ENCODE measurements around the gene CACNG3. TPM values are rescaled to one million over a fixed set of nuclear protein-coding genes. Genes with fewer than 3 reads are reported as not detected.
"Not testable (repeated sequence)": the region's sequence is repeated elsewhere in the genome, so short reads cannot be mapped to it uniquely, and the experiment has no call there.

Gene CACNG3
- total RNA-seq, 1 donor from 2014 or later, result not detected

- no peak for DNase-seq (ENCODE audit: low spot score)
- intact Hi-C loops (cut with DNase I), result no loop called here
- ATAC-seq, result no peak
Measured at GRCh38 chr16:24319126-24319814, 63.1 kb downstream of the CACNG3 start.

GRCh38 chr16:24322106-24322505 is 66.0 kb downstream of the CACNG3 start:
- DNase-seq (ENCODE audit: low spot score) (no peak), ATAC-seq (no peak)
- intact Hi-C loops (cut with DNase I), result no loop called here

DNA sequence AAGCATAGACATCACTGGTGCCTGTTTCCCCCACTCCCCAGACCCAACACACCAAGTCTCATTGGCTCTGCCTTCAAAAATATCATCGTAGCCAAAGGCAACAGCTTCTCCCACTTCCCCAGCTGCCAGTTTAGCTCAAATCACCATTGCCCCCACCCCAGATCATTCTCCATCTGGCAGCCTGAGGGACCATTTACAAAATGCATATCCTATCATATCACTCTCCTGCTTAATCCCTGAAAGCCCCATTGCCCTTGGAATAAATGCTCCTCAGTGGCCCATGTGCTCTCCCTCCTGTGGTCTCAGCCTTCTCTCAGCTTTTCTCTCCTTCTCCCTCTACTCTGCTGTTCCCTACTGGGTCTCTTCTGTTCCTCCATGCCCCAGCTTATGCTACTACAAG is 68.3 kb downstream of the CACNG3 start:
- intact Hi-C loops (cut with DNase I), result no loop called here
- no peak for ATAC-seq
- DNase-seq (ENCODE audit: low spot score), result no peak

DNA sequence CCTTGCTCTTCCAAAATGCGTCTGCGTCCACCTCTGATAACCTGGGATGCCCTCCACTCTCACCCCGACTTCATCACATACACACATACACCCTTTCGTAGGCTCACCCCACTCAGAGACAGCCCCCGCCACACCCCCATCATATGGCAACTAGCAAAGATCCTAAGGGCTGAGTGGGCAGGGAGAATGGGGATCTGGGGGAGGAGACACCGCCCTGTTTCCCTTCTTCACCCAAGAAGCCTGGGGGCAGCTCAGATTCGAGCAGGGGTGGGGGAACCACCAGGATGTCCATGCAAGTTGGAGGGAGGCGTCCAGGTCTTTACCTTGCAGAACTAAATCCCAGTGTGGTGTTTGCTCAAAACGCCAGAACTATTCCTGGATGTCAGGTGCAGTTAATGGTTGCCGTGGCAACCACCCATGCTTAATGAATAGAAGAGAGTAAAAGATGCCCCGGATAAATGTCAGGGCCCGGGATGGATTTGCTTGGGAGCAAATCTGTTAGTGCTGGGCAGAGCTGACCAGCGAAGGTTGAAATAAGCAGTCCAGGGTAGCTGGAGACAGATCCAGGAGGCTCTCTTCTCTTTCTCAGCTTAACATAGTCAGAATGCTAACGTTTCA is 72.8 kb downstream of the CACNG3 start:
- no peak for ATAC-seq
- intact Hi-C loops (cut with DNase I), result no loop called here
- no peak for DNase-seq (ENCODE audit: low spot score)

- DNase-seq (ENCODE audit: low spot score) (no peak), ATAC-seq (no peak)
- intact Hi-C loops (cut with DNase I), result no loop called here
Measured at GRCh38 chr16:24332178-24332577, 76.0 kb downstream of the CACNG3 start.

GRCh38 chr16:24332582-24333090 is 76.5 kb downstream of the CACNG3 start:
- intact Hi-C loops (cut with DNase I), result no loop called here
- no peak for ATAC-seq
- no peak for DNase-seq (ENCODE audit: low spot score)

DNA sequence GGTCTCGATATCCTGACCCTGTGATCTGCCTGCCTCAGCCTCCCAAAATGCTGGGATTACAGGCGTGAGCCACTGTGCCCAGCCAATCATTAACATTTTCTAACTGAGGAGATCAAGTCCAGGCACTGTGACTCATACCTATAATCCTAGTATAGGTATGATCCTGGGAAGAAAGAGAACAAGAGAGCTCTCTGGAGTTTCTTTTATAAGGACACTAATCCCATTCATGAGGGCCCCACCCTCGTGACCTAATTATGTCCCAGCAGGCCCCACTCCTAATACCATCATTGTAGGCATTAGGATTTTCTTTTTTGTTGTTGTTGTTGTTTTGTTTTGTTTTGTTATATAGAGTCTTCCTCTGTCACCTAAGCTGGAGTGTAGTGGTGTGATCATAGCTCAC is 80.4 kb downstream of the CACNG3 start:
- DNase-seq (ENCODE audit: low spot score) (no peak), ATAC-seq (no peak)
- intact Hi-C loops (cut with DNase I), result no loop called here

DNA sequence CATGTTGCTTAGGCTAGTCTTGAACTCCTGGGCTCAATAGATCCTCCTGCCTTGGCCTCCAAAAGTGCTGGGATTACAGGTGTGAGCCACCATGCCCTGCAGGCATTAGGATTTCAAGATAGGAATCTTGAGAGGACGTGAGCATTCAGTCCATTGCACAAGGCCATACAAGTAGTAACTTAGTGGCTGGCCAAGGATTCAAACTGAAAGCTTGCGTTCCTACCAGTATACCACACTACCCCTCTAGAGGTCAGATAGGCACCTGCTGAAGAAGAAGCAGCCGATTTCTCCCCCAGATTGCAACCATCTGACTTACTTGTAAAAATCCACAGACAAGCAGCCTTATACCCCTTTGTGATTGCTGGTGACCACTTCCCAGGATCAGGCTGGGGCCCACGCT is 80.9 kb downstream of the CACNG3 start:
- intact Hi-C loops (cut with DNase I), result no loop called here
- ATAC-seq, result no peak
- no peak for DNase-seq (ENCODE audit: low spot score)

DNA sequence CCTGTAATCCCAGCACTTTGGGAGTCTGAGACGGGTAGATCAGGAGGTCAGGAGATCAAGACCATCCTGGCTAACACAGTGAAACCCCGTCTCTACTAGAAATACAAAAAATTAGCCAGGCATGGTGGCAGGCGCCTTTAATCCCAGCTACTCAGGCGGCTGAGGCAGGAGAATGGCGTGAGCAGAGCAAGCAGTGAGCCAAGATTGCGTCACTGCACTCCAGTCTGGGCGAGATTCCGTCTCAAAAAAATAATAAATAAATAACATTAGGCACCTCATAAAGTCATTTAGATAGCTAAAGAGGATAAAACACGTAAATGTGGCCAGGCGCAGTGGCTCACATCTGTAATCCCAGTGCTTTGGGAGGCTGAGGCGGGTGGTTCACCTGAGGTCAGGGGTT is 87.7 kb downstream of the CACNG3 start:
- intact Hi-C loops (cut with DNase I); ATAC-seq; DNase-seq (ENCODE audit: low spot score): not testable (repeated sequence)

GRCh38 chr16:24344784-24345183 is 88.6 kb downstream of the CACNG3 start:
- no peak for DNase-seq (ENCODE audit: low spot score)
- no peak for ATAC-seq
- intact Hi-C loops (cut with DNase I), result no loop called here

DNA sequence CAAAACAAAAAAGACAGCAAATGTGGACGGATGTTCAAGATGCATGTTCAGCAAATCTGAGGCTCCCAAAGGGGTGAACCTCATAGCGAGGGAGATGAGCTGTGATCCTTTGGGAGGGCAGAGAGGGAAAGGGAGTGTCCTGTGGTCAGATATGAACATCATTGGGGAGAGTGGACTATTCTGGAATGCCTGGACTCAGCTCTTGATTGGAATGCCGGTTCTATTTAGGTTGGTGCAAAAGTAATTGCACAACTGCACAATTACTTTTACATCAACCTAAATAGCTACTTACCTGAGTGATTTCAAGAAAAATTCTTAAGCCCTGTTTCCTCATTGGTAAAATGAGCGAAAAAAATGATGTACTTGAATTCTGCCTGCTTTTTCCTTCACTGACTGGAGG is 89.6 kb downstream of the CACNG3 start:
- intact Hi-C loops (cut with DNase I), result no loop called here
- ATAC-seq (no peak), DNase-seq (ENCODE audit: low spot score) (no peak)

- DNase-seq (ENCODE audit: low spot score), result no peak
- intact Hi-C loops (cut with DNase I), result no loop called here
- ATAC-seq, result no peak
Measured at GRCh38 chr16:24346734-24347133, 90.6 kb downstream of the CACNG3 start.

DNA sequence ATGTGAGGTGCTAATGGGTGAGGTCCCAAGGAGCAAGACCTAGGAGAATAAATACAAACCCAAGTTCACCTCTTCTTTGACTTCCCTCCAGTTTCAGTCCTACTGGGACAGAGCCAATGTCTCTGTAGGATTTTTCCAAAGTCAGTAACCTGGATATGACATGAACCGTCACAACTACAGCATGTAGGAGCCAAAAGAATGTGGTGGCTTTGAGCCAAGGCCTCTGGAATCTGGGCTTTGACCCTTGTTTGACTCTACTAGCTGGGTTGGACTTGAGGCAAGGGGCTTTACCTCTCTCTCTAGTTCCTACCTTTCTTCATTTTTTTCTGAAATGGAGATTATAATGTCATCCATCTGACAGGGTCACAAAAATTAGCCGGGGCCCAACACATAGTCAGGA is 91.4 kb downstream of the CACNG3 start:
- DNase-seq (ENCODE audit: low spot score), result no peak
- intact Hi-C loops (cut with DNase I), result no loop called here
- ATAC-seq, result no peak

DNA sequence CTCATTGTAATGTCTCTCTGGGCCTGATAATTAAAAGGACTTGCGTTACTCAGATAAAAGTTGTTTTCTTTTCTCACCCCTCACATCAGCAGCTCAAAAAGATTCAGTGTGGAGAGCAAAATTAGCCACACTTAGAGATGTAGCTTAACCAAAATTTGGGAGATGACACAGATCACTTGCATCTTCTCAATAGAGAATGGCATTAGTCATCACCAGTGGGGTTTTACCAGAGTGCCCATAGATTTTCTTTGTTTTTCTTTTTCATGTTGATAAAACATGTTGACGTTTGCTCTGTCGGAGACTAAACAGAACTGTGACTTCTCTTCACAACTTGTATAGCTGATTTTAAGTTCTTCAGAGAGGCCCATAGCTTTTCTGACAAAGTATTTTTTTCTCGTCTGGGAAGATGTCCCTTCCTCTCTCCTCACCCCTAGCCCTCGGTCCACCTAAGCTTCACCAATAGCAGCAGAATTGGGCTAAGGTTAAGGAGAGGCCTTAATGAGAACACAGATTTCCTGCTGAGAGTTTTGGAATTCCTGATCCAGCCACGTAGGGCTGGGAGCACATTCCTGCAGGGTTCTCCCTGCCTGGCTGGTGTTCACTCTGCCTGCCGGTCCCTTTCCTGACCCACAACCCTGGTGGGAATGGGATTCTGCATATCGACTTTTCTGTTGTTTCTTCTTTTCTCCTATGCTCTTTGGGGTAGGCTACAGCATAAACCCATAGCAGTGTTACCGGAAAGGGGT is 92.6 kb downstream of the CACNG3 start:
- no peak for ATAC-seq
- DNase-seq (ENCODE audit: low spot score), result no peak
- intact Hi-C loops (cut with DNase I), result no loop called here

- ATAC-seq, result no peak
- intact Hi-C loops (cut with DNase I), result no loop called here
- no peak for DNase-seq (ENCODE audit: low spot score)
Measured at GRCh38 chr16:24349320-24349719, 93.2 kb downstream of the CACNG3 start.

DNA sequence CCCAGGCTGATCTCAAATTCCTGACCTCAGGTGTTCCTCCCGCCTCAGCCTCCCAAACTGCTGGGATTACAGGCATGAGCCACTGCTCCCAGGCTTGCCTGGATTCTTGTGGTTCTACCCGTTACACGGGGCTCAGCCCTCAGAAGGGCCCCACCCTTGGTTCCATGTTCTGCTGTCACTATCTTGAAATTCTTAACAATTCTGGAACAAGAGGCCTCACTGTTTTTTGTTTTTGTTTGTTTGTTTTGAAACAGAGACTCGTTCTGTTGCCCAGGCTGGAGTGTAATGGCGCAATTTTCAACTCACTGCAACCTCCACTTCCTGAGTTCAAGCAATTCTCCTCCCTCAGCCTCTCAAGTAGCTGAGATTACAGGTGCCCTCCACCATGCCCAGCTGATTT is 96.6 kb downstream of the CACNG3 start:
- intact Hi-C loops (cut with DNase I), result no loop called here
- ATAC-seq (no peak), DNase-seq (ENCODE audit: low spot score) (no peak)

DNA sequence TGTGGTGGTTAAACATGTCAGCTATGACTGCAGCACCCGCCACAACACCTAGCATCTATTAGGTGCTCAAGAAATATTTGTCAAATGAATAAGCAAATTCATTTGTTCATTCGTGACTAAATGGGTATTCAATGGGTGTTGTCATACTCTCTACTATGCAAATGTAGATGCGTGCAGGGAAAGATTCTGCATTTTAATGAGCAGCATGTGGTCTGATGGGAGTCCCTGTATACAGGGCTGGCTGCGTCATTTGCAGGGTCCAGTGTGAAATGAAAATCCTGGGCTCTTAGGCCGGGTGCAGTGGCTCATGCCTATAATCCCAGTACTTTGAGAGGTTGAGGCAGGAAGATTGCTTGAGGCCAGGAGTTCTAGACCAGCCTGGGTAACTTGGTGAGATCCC is 97.5 kb downstream of the CACNG3 start:
- no peak for DNase-seq (ENCODE audit: low spot score)
- ATAC-seq, result no peak
- intact Hi-C loops (cut with DNase I), result no loop called here

GRCh38 chr16:24357511-24357910 is 101.4 kb downstream of the CACNG3 start:
- intact Hi-C loops (cut with DNase I), result no loop called here
- ATAC-seq (no peak), DNase-seq (ENCODE audit: low spot score) (no peak)

GRCh38 chr16:24358117-24358516 is 102.0 kb downstream of the CACNG3 start:
- intact Hi-C loops (cut with DNase I), result no loop called here
- no peak for ATAC-seq
- no peak for DNase-seq (ENCODE audit: low spot score)

GRCh38 chr16:24359490-24359889 is 103.4 kb downstream of the CACNG3 start:
- intact Hi-C loops (cut with DNase I), result no loop called here
- no peak for ATAC-seq
- DNase-seq (ENCODE audit: low spot score), result no peak

Measured in sciatic nerve (tissue), 2 donors.